Peyer's patch (tissue), 4 donors: Measurements from ENCODE around the gene NKAIN2.

Experiments used
- POLR2A ChIP-seq, 2 donors: fragments of 450-650 bp; IDR thresholded peaks; one replicate each; pipeline ENCODE4 v1.5.1; 2017; ENCODE audit warnings: antibody characterized with exemption in 2 of 2, mild to moderate bottlenecking in 2 of 2, moderate library complexity in 2 of 2
- TF ChIP-seq, protein P1 (sequence below), 6 experiments: fragments of 450-650 bp in 4 of 6; fragments of 200-600 bp in 2 of 6; sonication (generic) in 1 of 6; IDR thresholded peaks; one replicate each; pipeline ENCODE4 v1.5.1; 2017 to 2019; ENCODE audit warnings: antibody characterized with exemption in 6 of 6, mild to moderate bottlenecking in 3 of 6, moderate library complexity in 1 of 6

DNA sequence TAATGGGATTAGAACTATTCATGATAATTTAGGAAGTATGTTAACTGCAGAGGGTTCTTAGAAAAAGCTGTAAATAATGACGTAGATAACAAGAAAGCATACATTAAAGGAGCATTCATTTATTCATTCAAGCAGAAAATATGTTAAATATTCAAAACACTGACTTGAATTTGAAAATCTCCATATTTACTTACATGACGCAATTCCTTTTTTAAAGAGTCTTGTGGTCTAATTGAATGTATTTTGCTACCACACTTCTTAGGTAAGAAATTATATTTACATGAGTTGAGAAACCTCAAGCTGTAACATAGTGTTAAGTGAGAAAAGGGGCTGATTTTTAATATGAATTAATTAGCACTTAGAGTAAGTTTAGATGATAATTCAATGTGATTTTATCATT, 38.9 kb upstream of the NKAIN2 start:
- TF ChIP-seq, protein P1, sequence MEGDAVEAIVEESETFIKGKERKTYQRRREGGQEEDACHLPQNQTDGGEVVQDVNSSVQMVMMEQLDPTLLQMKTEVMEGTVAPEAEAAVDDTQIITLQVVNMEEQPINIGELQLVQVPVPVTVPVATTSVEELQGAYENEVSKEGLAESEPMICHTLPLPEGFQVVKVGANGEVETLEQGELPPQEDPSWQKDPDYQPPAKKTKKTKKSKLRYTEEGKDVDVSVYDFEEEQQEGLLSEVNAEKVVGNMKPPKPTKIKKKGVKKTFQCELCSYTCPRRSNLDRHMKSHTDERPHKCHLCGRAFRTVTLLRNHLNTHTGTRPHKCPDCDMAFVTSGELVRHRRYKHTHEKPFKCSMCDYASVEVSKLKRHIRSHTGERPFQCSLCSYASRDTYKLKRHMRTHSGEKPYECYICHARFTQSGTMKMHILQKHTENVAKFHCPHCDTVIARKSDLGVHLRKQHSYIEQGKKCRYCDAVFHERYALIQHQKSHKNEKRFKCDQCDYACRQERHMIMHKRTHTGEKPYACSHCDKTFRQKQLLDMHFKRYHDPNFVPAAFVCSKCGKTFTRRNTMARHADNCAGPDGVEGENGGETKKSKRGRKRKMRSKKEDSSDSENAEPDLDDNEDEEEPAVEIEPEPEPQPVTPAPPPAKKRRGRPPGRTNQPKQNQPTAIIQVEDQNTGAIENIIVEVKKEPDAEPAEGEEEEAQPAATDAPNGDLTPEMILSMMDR (IDR thresholded peaks at IDR 0.05) = no peak
- no peak for TF ChIP-seq POLR2A (IDR thresholded peaks at IDR 0.05)
